GM23338 (cell line): ENCODE data around the gene GADD45A. TPM values are rescaled to one million over a fixed set of nuclear protein-coding genes. Genes with fewer than 3 reads are reported as not detected.

Experiments used
- ATAC-seq: fragments of 200-7000 bp; cut with Tn5 transposase; 3 replicates; pipeline ENCODE4 v1.9.1; 2020
- DNase-seq: peaks from one replicate; pipeline ENCODE4 v3.0.0-alpha.2; 2015; ENCODE audit warnings: low spot score
- H2AFZ ChIP-seq: fragments of 200-600 bp; sonication (generic); 2 replicates; pipeline ENCODE4 v1.8.0; 2016; ENCODE audit warnings: antibody characterized with exemption, mild to moderate bottlenecking, moderate library complexity
- H3F3A ChIP-seq: fragments of 200-600 bp; sonication (generic); replicated peaks from 2 replicates; pipeline ENCODE4 v1.8.0; 2017; ENCODE audit warnings: antibody characterized with exemption, mixed run types, low read depth
- H3K27ac ChIP-seq: fragments of 200-600 bp; sonication (generic); 2 replicates; pipeline ENCODE4 v1.6.1; 2016; ENCODE audit warnings: low read depth
- H3K27me3 ChIP-seq: fragments of 200-600 bp; sonication (generic); 2 replicates; pipeline ENCODE4 v1.8.0; 2016; ENCODE audit warnings: mild to moderate bottlenecking, mixed run types, moderate library complexity; ENCODE audit not compliant: insufficient read depth
- H3K36me3 ChIP-seq: fragments of 200-600 bp; sonication (generic); 2 replicates; pipeline ENCODE4 v1.8.0; 2016; ENCODE audit warnings: mild to moderate bottlenecking; ENCODE audit not compliant: insufficient read depth
- H3K4me1 ChIP-seq: fragments of 200-600 bp; sonication (generic); 2 replicates; pipeline ENCODE4 v1.8.0; 2016; ENCODE audit warnings: mild to moderate bottlenecking, moderate library complexity; ENCODE audit not compliant: insufficient read depth
- H3K4me2 ChIP-seq: fragments of 200-600 bp; sonication (generic); 2 replicates; pipeline ENCODE4 v1.7.1; 2017; ENCODE audit warnings: mixed run types
- H3K4me3 ChIP-seq: fragments of 200-600 bp; sonication (generic); 2 replicates; pipeline ENCODE4 v1.6.1; 2016; ENCODE audit warnings: mixed run types
- H3K79me2 ChIP-seq: fragments of 200-600 bp; sonication (generic); replicated peaks from 2 replicates; pipeline ENCODE4 v1.8.0; 2017; ENCODE audit warnings: mild to moderate bottlenecking; ENCODE audit not compliant: insufficient read depth
- H3K9me2 ChIP-seq: fragments of 200-600 bp; sonication (generic); 2 replicates; pipeline ENCODE4 v1.8.0; 2017; ENCODE audit not compliant: insufficient read depth
- H4K20me1 ChIP-seq: fragments of 200-600 bp; sonication (generic); replicated peaks from 2 replicates; pipeline ENCODE4 v1.8.0; 2017; ENCODE audit warnings: mild to moderate bottlenecking; ENCODE audit not compliant: insufficient read depth
- H3K27ac Mint-ChIP-seq: 2 replicates; pipeline ENCODE4 v1.8.0; 2020; ENCODE audit warnings: inconsistent platforms, mild to moderate bottlenecking, moderate library complexity, mixed read lengths
- H3K27me3 Mint-ChIP-seq: 3 replicates; pipeline ENCODE4 v1.8.0; 2022; ENCODE audit warnings: low read depth, mild to moderate bottlenecking, moderate library complexity, mixed read lengths, inconsistent platforms; ENCODE audit not compliant: insufficient read depth, poor library complexity
- H3K36me3 Mint-ChIP-seq: 3 replicates; pipeline ENCODE4 v1.8.0; 2021; ENCODE audit warnings: low read depth, mild to moderate bottlenecking, inconsistent platforms, moderate library complexity, mixed read lengths
- H3K4me1 Mint-ChIP-seq: 3 replicates; pipeline ENCODE4 v1.8.0; 2020; ENCODE audit warnings: mild to moderate bottlenecking, inconsistent platforms, mixed read lengths
- H3K4me3 Mint-ChIP-seq: 3 replicates; pipeline ENCODE4 v1.8.0; 2021; ENCODE audit warnings: moderate library complexity, mild to moderate bottlenecking, inconsistent platforms, mixed read lengths
- H3K9me3 Mint-ChIP-seq: 3 replicates; pipeline ENCODE4 v1.8.0; 2020; ENCODE audit warnings: moderate library complexity, mild to moderate bottlenecking, inconsistent platforms, mixed read lengths
- CREB1 ChIP-seq: fragments of 250-450 bp; sonication (Bioruptor Pico); IDR thresholded peaks from 2 replicates; pipeline ENCODE4 v1.5.0; 2020; ENCODE audit warnings: low read depth, mild to moderate bottlenecking, moderate library complexity
- EZH2 ChIP-seq: fragments of 200-600 bp; sonication (generic); IDR thresholded peaks from one replicate; pipeline ENCODE4 v1.8.0; 2017; ENCODE audit warnings: antibody characterized with exemption, mild to moderate bottlenecking, low read depth; ENCODE audit not compliant: unreplicated experiment
- EZH2phosphoT487 ChIP-seq: fragments of 200-600 bp; sonication (generic); IDR thresholded peaks from one replicate; pipeline ENCODE4 v1.8.1; 2018; ENCODE audit warnings: antibody characterized with exemption; ENCODE audit not compliant: unreplicated experiment
- NANOG ChIP-seq: IDR thresholded peaks from 2 replicates; pipeline ENCODE4 v1.6.1; 2016; ENCODE audit warnings: antibody characterized with exemption, borderline replicate concordance
- POLR2AphosphoS5 ChIP-seq: IDR thresholded peaks from 2 replicates; pipeline ENCODE4 v1.6.1; 2016; ENCODE audit warnings: antibody characterized with exemption, low read depth
- STAT1 ChIP-seq: IDR thresholded peaks from one replicate; pipeline ENCODE4 v1.6.1; 2016; ENCODE audit warnings: antibody characterized with exemption; ENCODE audit not compliant: unreplicated experiment
- ZNF462 ChIP-seq: fragments of 250-450 bp; sonication (Bioruptor Pico); IDR thresholded peaks from 2 replicates; pipeline ENCODE4 v1.5.0; 2020; ENCODE audit warnings: mild to moderate bottlenecking, moderate library complexity
- polyA plus RNA-seq: library from polyadenylated mRNA; unstranded; fragments of >200 nt; fragmentation: Nextera tagmentation; extraction: Ambion mirVana; gene quantifications from 2 replicates; pipeline ENCODE4 v1.2.1, GENCODE V29; 2016
- total RNA-seq: library from RNA; depleted of rRNA; stranded (reverse); fragments of >200 nt; shearing (Covaris generic); gene quantifications from 2 replicates; pipeline ENCODE4 v1.2.3, GENCODE V29; 2014

The GADD45A gene
- total and polyA plus RNA-seq, 2 experiments from 2014 or later, result 25.9 to 39.5 TPM

- Histone ChIP-seq H3K27ac (no peak overlapping the region), H3F3A (no peaks in the 10 kb centered on the region), H3K9me2 (no peaks in the 10 kb centered on the region), H3K4me3 (no peak overlapping the region), H3K4me1 (no peaks in the 10 kb centered on the region), H3K4me2 (no peak overlapping the region), H3K79me2 (no peaks in the 10 kb centered on the region), H3K27me3 (no peaks in the 10 kb centered on the region), H3K36me3 (no peaks in the 10 kb centered on the region), H4K20me1 (no peaks in the 10 kb centered on the region), H2AFZ (peak overlapping the region; percentile 76; the same call in 1 of the 2 replicates)
- no peak for TF ChIP-seq CREB1 (CRISPR knock-in tag)
- no peak for TF ChIP-seq ZNF462 (CRISPR knock-in tag)
- no peak for TF ChIP-seq EZH2phosphoT487
- no peak for TF ChIP-seq NANOG
- DNase-seq (no peak), ATAC-seq (no peak)
- H3K36me3 Mint-ChIP-seq, result no peaks in the 10 kb centered on the region
- no peaks in the 10 kb centered on the region; the same call in 2 of the 3 replicates for H3K4me1 Mint-ChIP-seq
- no peak overlapping the region for H3K4me3 Mint-ChIP-seq
- H3K27me3 Mint-ChIP-seq, result no peaks in the 10 kb centered on the region
- H3K9me3 Mint-ChIP-seq, result no peaks in the 10 kb centered on the region
- no peak overlapping the region for H3K27ac Mint-ChIP-seq
These were observed 40.4 kb upstream of the GADD45A start for GRCh38 chr1:67644566-67644965.

- Mint-ChIP-seq H3K9me3 (no peaks in the 10 kb centered on the region), H3K36me3 (no peaks in the 10 kb centered on the region), H3K4me3 (no peak overlapping the region), H3K4me1 (no peaks in the 10 kb centered on the region; the same call in 2 of the 3 replicates), H3K27me3 (no peaks in the 10 kb centered on the region), H3K27ac (no peak overlapping the region)
- Histone ChIP-seq H3K27me3 (no peaks in the 10 kb centered on the region), H3K4me1 (no peaks in the 10 kb centered on the region), H3K36me3 (no peaks in the 10 kb centered on the region), H2AFZ (peak overlapping the region; percentile 81), H4K20me1 (no peaks in the 10 kb centered on the region), H3K27ac (no peak overlapping the region), H3F3A (no peaks in the 10 kb centered on the region), H3K4me3 (no peak overlapping the region), H3K4me2 (no peak overlapping the region), H3K79me2 (no peaks in the 10 kb centered on the region), H3K9me2 (no peaks in the 10 kb centered on the region)
- ATAC-seq (no peak), DNase-seq (no peak)
- TF ChIP-seq NANOG (no peak), EZH2 (no peak), POLR2AphosphoS5 (no peak), CREB1 (CRISPR knock-in tag) (no peak), STAT1 (no peak)
These were observed 39.4 kb upstream of the GADD45A start for GRCh38 chr1:67645495-67646144.
